ENCODE measurements around the gene FYB1. TPM values are rescaled to one million over a fixed set of nuclear protein-coding genes. Genes with fewer than 3 reads are reported as not detected.

Gene FYB1
- total RNA-seq, 1 experiment from 2014 or later, result not detected

DNA sequence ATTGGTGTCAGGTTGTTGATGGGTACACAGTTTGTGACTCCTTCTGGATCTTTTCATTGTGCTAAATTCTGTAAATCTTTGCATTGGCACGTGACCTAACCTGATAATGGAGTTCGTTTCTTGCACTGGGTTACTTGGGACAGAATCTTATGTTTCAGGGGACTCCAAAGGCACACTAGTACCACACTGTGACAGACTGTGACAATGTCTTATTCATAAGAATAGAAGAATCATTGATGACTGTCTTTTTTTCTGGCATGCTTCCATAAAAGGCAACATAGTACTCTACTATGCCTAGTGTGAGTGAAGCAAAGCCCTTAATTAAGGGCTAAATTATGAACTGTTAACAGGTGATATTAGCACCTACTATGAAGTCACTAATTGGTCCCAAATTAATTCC lies 109.8 kb downstream of the FYB1 start:
- Histone ChIP-seq H3K4me3 (ENCODE audit: low read depth, low read length, poor library complexity, severe bottlenecking) (no peak overlapping the region), H3K4me1 (ENCODE audit: insufficient read depth, low read length, poor library complexity, severe bottlenecking) (no peaks in the 10 kb centered on the region), H3K9me3 (ENCODE audit: low read depth, low read length, poor library complexity, severe bottlenecking) (no peaks in the 10 kb centered on the region), H3K27me3 (replicated peaks; ENCODE audit: insufficient read depth, low read depth, low read length, poor library complexity) (no peaks in the 10 kb centered on the region), H3K36me3 (ENCODE audit: insufficient read depth, low read length, poor library complexity, severe bottlenecking) (no peaks in the 10 kb centered on the region), H3K27ac (ENCODE audit: low read depth, low read length, poor library complexity, severe bottlenecking) (no peak overlapping the region)
- intact Hi-C loops (cut with micrococcal nuclease; ENCODE audit: unreplicated experiment), result no loop called here
- ChIA-PET CTCF (no interaction called here), POLR2A (ENCODE audit: low non-redundant PET) (no interaction called here)
- DNase-seq (ENCODE audit: low spot score), result no peak
- no TSS peak for BruUV-seq (replicated peaks)
- TF ChIP-seq EZH2 (IDR thresholded peaks at IDR 0.05; ENCODE audit: borderline replicate concordance, low read depth, low read length, poor library complexity, severe bottlenecking) (no peak), CTCF (conservative IDR thresholded peaks at IDR 0.05; ENCODE audit: low read depth, low read length) (no peak)

GRCh38 chr5:39108987-39109386 lies 110.4 kb downstream of the FYB1 start:
- POLR2A ChIA-PET (ENCODE audit: low non-redundant PET), result no interaction called here
- no peak overlapping the region for H3K27ac ChIP-seq (ENCODE audit: low read depth, low read length, poor library complexity, severe bottlenecking)
- H3K4me3 ChIP-seq (ENCODE audit: low read depth, low read length, poor library complexity, severe bottlenecking), result no peak overlapping the region
- BruUV-seq (replicated peaks), result no TSS peak
- no peak for TF ChIP-seq CTCF (conservative IDR thresholded peaks at IDR 0.05; ENCODE audit: low read depth, low read length)
- TF ChIP-seq EZH2 (IDR thresholded peaks at IDR 0.05; ENCODE audit: borderline replicate concordance, low read depth, low read length, poor library complexity, severe bottlenecking), result no peak
- H3K27me3 ChIP-seq (replicated peaks; ENCODE audit: insufficient read depth, low read depth, low read length, poor library complexity), result no peaks in the 10 kb centered on the region
- intact Hi-C loops (cut with micrococcal nuclease; ENCODE audit: unreplicated experiment), result no loop called here
- no peaks in the 10 kb centered on the region for H3K4me1 ChIP-seq (ENCODE audit: insufficient read depth, low read length, poor library complexity, severe bottlenecking)
- CTCF ChIA-PET, result no interaction called here
- DNase-seq (ENCODE audit: low spot score), result no peak
- H3K36me3 ChIP-seq (ENCODE audit: insufficient read depth, low read length, poor library complexity, severe bottlenecking), result no peaks in the 10 kb centered on the region
- no peaks in the 10 kb centered on the region for H3K9me3 ChIP-seq (ENCODE audit: low read depth, low read length, poor library complexity, severe bottlenecking)

DNA sequence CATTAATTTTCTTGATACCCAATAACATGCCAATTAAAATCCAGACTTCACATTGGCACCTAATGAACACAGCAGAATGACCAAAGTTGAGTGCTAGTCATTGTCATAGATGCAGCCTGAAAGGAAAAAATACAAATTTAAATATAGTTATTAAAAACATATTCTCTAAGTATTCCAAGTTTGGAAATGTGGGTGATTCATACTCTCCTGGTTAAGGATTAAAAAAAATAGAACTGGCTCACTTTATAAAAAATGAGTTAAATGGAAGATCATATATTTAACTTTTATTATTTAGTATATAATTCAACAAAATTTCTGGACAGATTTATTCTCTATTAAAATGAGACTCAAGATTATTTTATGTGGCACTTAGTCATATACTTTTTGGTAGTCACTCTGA lies 112.0 kb downstream of the FYB1 start:
- Histone ChIP-seq H3K36me3 (ENCODE audit: insufficient read depth, low read length, poor library complexity, severe bottlenecking) (no peaks in the 10 kb centered on the region), H3K27me3 (replicated peaks; ENCODE audit: insufficient read depth, low read depth, low read length, poor library complexity) (no peaks in the 10 kb centered on the region), H3K4me1 (ENCODE audit: insufficient read depth, low read length, poor library complexity, severe bottlenecking) (no peaks in the 10 kb centered on the region), H3K9me3 (ENCODE audit: low read depth, low read length, poor library complexity, severe bottlenecking) (no peaks in the 10 kb centered on the region), H3K27ac (ENCODE audit: low read depth, low read length, poor library complexity, severe bottlenecking) (no peak overlapping the region), H3K4me3 (ENCODE audit: low read depth, low read length, poor library complexity, severe bottlenecking) (no peak overlapping the region)
- DNase-seq (ENCODE audit: low spot score), result no peak
- ChIA-PET POLR2A (ENCODE audit: low non-redundant PET) (no interaction called here), CTCF (no interaction called here)
- BruUV-seq (replicated peaks), result no TSS peak
- intact Hi-C loops (cut with micrococcal nuclease; ENCODE audit: unreplicated experiment), result no loop called here
- TF ChIP-seq EZH2 (IDR thresholded peaks at IDR 0.05; ENCODE audit: borderline replicate concordance, low read depth, low read length, poor library complexity, severe bottlenecking) (no peak), CTCF (conservative IDR thresholded peaks at IDR 0.05; ENCODE audit: low read depth, low read length) (no peak)

All from A673 (cell line).